H9 (cell line): ENCODE measurements around the gene EZH2. TPM values are rescaled to one million over a fixed set of nuclear protein-coding genes. Genes with fewer than 3 reads are reported as not detected.

Experiments used
- DNase-seq: peaks from one replicate; pipeline ENCODE4 v3.0.0-alpha.2; 2017
- H2AFZ ChIP-seq: one replicate; pipeline ENCODE4 v1.6.1; 2013; ENCODE audit warnings: mild to moderate bottlenecking, low read length, control low read depth, moderate library complexity
- H2AK5ac ChIP-seq: 2 replicates; pipeline ENCODE4 v1.6.1; 2013; ENCODE audit warnings: low read length, control low read depth, mixed read lengths; ENCODE audit not compliant: insufficient read length
- H2BK120ac ChIP-seq: one replicate; pipeline ENCODE4 v1.6.1; 2013; ENCODE audit warnings: low read depth, mild to moderate bottlenecking, low read length, control low read depth, inconsistent platforms; ENCODE audit not compliant: poor library complexity, severe bottlenecking
- H2BK12ac ChIP-seq: 2 replicates; pipeline ENCODE4 v1.6.1; 2013; ENCODE audit warnings: low read length, control low read depth, mixed read lengths, low read depth; ENCODE audit not compliant: insufficient read length
- H2BK15ac ChIP-seq: 2 replicates; pipeline ENCODE4 v1.6.1; 2013; ENCODE audit warnings: low read depth, low read length, control low read depth
- H2BK20ac ChIP-seq: one replicate; pipeline ENCODE4 v1.6.1; 2013; ENCODE audit warnings: low read depth, mild to moderate bottlenecking, low read length, control low read depth, inconsistent platforms; ENCODE audit not compliant: poor library complexity, severe bottlenecking
- H2BK5ac ChIP-seq: 2 replicates; pipeline ENCODE4 v1.6.1; 2013; ENCODE audit warnings: low read length, control low read depth, mixed read lengths; ENCODE audit not compliant: insufficient read length
- H3K14ac ChIP-seq: 2 replicates; pipeline ENCODE4 v1.6.1; 2013; ENCODE audit warnings: low read length, control low read depth; ENCODE audit not compliant: insufficient read depth
- H3K18ac ChIP-seq: 2 replicates; pipeline ENCODE4 v1.6.1; 2013; ENCODE audit warnings: low read depth, mild to moderate bottlenecking, mixed read lengths, low read length, control low read depth; ENCODE audit not compliant: insufficient read length
- H3K23ac ChIP-seq: 2 replicates; pipeline ENCODE4 v1.6.1; 2013; ENCODE audit warnings: low read length, control low read depth, mixed read lengths, low read depth; ENCODE audit not compliant: insufficient read length
- H3K23me2 ChIP-seq: 2 replicates; pipeline ENCODE4 v1.6.1; 2013; ENCODE audit warnings: low read depth, mild to moderate bottlenecking, mixed read lengths, low read length, control low read depth; ENCODE audit not compliant: insufficient read length, poor library complexity, severe bottlenecking
- H3K27ac ChIP-seq: 2 replicates; pipeline ENCODE4 v1.5.1; 2013; ENCODE audit warnings: low read length, control low read depth, mixed read lengths, low read depth; ENCODE audit not compliant: insufficient read length
- H3K27me3 ChIP-seq: 2 replicates; pipeline ENCODE4 v1.6.1; 2013; ENCODE audit warnings: low read length, control low read depth, inconsistent platforms; ENCODE audit not compliant: insufficient read depth
- H3K4ac ChIP-seq: 2 replicates; pipeline ENCODE4 v1.6.1; 2013; ENCODE audit warnings: low read depth, mild to moderate bottlenecking, control low read depth, inconsistent platforms, low read length, moderate library complexity
- H3K4me1 ChIP-seq: 2 replicates; pipeline ENCODE4 v1.6.1; 2013; ENCODE audit warnings: low read length, control low read depth, inconsistent platforms; ENCODE audit not compliant: insufficient read depth
- H3K4me2 ChIP-seq: 2 replicates; pipeline ENCODE4 v1.6.1; 2013; ENCODE audit warnings: low read length, control low read depth, mixed read lengths; ENCODE audit not compliant: insufficient read length, insufficient read depth
- H3K56ac ChIP-seq: 2 replicates; pipeline ENCODE4 v1.6.1; 2013; ENCODE audit warnings: low read depth, mild to moderate bottlenecking, mixed read lengths, low read length, control low read depth; ENCODE audit not compliant: insufficient read length
- H3K79me1 ChIP-seq: 2 replicates; pipeline ENCODE4 v1.6.1; 2013; ENCODE audit warnings: low read depth, mild to moderate bottlenecking, moderate library complexity, low read length, control low read depth, inconsistent platforms; ENCODE audit not compliant: insufficient read depth, poor library complexity, severe bottlenecking
- H3K79me2 ChIP-seq: 2 replicates; pipeline ENCODE4 v1.6.1; 2013; ENCODE audit warnings: low read length, control low read depth, inconsistent platforms; ENCODE audit not compliant: insufficient read depth
- H3K9ac ChIP-seq: 2 replicates; pipeline ENCODE4 v1.6.1; 2013; ENCODE audit warnings: low read length, control low read depth, mixed read lengths; ENCODE audit not compliant: insufficient read length; ENCODE audit errors: extremely low read depth
- H3K9me3 ChIP-seq: one replicate; pipeline ENCODE4 v1.6.1; 2013; ENCODE audit warnings: low read depth, low read length, inconsistent platforms; ENCODE audit not compliant: control insufficient read depth
- H3T11ph ChIP-seq: one replicate; pipeline ENCODE4 v1.6.1; 2013; ENCODE audit warnings: mild to moderate bottlenecking, low read length, control low read depth, inconsistent platforms
- H4K20me1 ChIP-seq: one replicate; pipeline ENCODE4 v1.6.1; 2013; ENCODE audit not compliant: control insufficient read depth, insufficient read length, insufficient read depth
- H4K5ac ChIP-seq: 2 replicates; pipeline ENCODE4 v1.6.1; 2013; ENCODE audit warnings: low read depth, mild to moderate bottlenecking, mixed read lengths, low read length, control low read depth; ENCODE audit not compliant: insufficient read length
- H4K8ac ChIP-seq: replicated peaks from 2 replicates; pipeline ENCODE4 v1.6.1; 2013; ENCODE audit warnings: low read length, control low read depth, mixed read lengths, low read depth; ENCODE audit not compliant: insufficient read length
- H4K91ac ChIP-seq: 2 replicates; pipeline ENCODE4 v1.6.1; 2013; ENCODE audit warnings: low read depth, mild to moderate bottlenecking, moderate library complexity, mixed read lengths, low read length, control low read depth; ENCODE audit not compliant: insufficient read length
- H3K27ac Mint-ChIP-seq, 3 experiments: 2 replicates in 2 of 3; 3 replicates in 1 of 3; pipeline ENCODE4 v1.8.0; 2020 to 2021; ENCODE audit warnings: mixed read lengths in 3 of 3, mild to moderate bottlenecking in 1 of 3, moderate library complexity in 1 of 3
- H3K27me3 Mint-ChIP-seq: 2 replicates; pipeline ENCODE4 v1.8.0; 2021; ENCODE audit warnings: low read depth, mild to moderate bottlenecking, moderate library complexity, mixed read lengths
- H3K36me3 Mint-ChIP-seq, 3 experiments: 2 replicates in 2 of 3; 3 replicates in 1 of 3; pipeline ENCODE4 v1.8.0; 2020 to 2021; ENCODE audit warnings: low read depth in 3 of 3, mixed read lengths in 3 of 3; ENCODE audit not compliant: insufficient read depth in 1 of 3
- H3K4me1 Mint-ChIP-seq, 2 experiments: 2 replicates each; pipeline ENCODE4 v1.8.0; 2020; ENCODE audit warnings: mixed read lengths in 2 of 2
- H3K4me3 Mint-ChIP-seq, 2 experiments: 2 replicates in 1 of 2; 3 replicates in 1 of 2; pipeline ENCODE4 v1.8.0; 2020 to 2021; ENCODE audit warnings: mild to moderate bottlenecking in 2 of 2, mixed read lengths in 2 of 2, moderate library complexity in 1 of 2
- H3K9me3 Mint-ChIP-seq, 2 experiments: 2 replicates in 1 of 2; 3 replicates in 1 of 2; pipeline ENCODE4 v1.8.0; 2020; ENCODE audit warnings: mild to moderate bottlenecking in 2 of 2, mixed read lengths in 2 of 2, moderate library complexity in 1 of 2
- WGBS: extraction: QIAGEN DNeasy Blood & Tissue Kit; methylation state at CpG from one replicate; pipeline ENCODE4 v1.1.7; 2013; ENCODE audit warnings: missing lambda C conversion rate, low lambda C conversion rate, mixed read lengths; ENCODE audit not compliant: insufficient read length; ENCODE audit errors: extremely low coverage; 5-methylcytosine and 5-hydroxymethylcytosine counted together
- total RNA-seq: library from RNA; stranded (reverse); gene quantifications from 2 replicates; pipeline ENCODE4 v1.2.1, GENCODE V29; 2021
- TF ChIP-seq, protein P1 (sequence below): fragments of 200-600 bp; sonication (generic); conservative IDR thresholded peaks from 3 replicates; pipeline ENCODE4 v1.8.0; 2021; ENCODE audit warnings: antibody characterized with exemption, mild to moderate bottlenecking

The EZH2 gene
- total RNA-seq, 1 experiment from 2014 or later: 41.3 TPM

GRCh38 chr7:148824864-148825263 is 59.2 kb downstream of the EZH2 start:
- Histone ChIP-seq H3K79me2 (no peaks in the 10 kb centered on the region), H2AK5ac (no peak overlapping the region), H4K91ac (no peak overlapping the region), H3T11ph (no peak overlapping the region), H3K4me1 (no peaks in the 10 kb centered on the region), H2BK120ac (no peak overlapping the region), H3K4ac (no peak overlapping the region), H3K56ac (no peak overlapping the region), H3K23me2 (no peaks in the 10 kb centered on the region), H2AFZ (no peak overlapping the region), H2BK15ac (no peak overlapping the region), H3K14ac (no peak overlapping the region), H3K27me3 (no peaks in the 10 kb centered on the region), H3K27ac (no peak overlapping the region), H3K23ac (no peak overlapping the region), H3K9me3 (no peaks in the 10 kb centered on the region), H3K79me1 (no peaks in the 10 kb centered on the region), H3K18ac (no peak overlapping the region), H2BK5ac (no peak overlapping the region), H4K5ac (no peak overlapping the region), H4K20me1 (no peaks in the 10 kb centered on the region), H3K9ac (no peak overlapping the region), H4K8ac (no peak overlapping the region), H3K4me2 (no peak overlapping the region), H2BK20ac (no peak overlapping the region), H2BK12ac (no peak overlapping the region)
- WGBS: no CpG with 5 or more reads among the region's 2 CpGs
- Mint-ChIP-seq H3K4me3 (no peak overlapping the region), H3K36me3 (peaks cover 5 to 51% (median 36%) of the 10 kb centered on the region in 3 experiments; a peak in 5 of 7 replicates), H3K4me1 (peaks cover 0 to 3% of the 10 kb centered on the region in 2 experiments; a peak in 2 of 4 replicates), H3K27ac (no peak overlapping the region), H3K27me3 (no peaks in the 10 kb centered on the region), H3K9me3 (no peaks in the 10 kb centered on the region)
- TF ChIP-seq, protein P1, sequence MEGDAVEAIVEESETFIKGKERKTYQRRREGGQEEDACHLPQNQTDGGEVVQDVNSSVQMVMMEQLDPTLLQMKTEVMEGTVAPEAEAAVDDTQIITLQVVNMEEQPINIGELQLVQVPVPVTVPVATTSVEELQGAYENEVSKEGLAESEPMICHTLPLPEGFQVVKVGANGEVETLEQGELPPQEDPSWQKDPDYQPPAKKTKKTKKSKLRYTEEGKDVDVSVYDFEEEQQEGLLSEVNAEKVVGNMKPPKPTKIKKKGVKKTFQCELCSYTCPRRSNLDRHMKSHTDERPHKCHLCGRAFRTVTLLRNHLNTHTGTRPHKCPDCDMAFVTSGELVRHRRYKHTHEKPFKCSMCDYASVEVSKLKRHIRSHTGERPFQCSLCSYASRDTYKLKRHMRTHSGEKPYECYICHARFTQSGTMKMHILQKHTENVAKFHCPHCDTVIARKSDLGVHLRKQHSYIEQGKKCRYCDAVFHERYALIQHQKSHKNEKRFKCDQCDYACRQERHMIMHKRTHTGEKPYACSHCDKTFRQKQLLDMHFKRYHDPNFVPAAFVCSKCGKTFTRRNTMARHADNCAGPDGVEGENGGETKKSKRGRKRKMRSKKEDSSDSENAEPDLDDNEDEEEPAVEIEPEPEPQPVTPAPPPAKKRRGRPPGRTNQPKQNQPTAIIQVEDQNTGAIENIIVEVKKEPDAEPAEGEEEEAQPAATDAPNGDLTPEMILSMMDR: no peak
- no peak for DNase-seq
